Loucy (cell line): ENCODE measurements around the gene COL5A1.

ENCODE experiments used
- H2AFZ ChIP-seq: fragments of 200-600 bp; sonication (generic); 2 replicates; pipeline ENCODE4 v1.6.0; 2016; ENCODE audit warnings: antibody characterized with exemption, mild to moderate bottlenecking, low read length, moderate library complexity
- H3F3A ChIP-seq: fragments of 200-600 bp; 2 replicates; pipeline ENCODE4 v1.6.0; 2016; ENCODE audit warnings: antibody characterized with exemption, low read depth, mild to moderate bottlenecking
- H3K27me3 ChIP-seq: fragments of 200-600 bp; sonication (generic); 2 replicates; pipeline ENCODE4 v1.6.1; 2014; ENCODE audit warnings: low read length, mild to moderate bottlenecking; ENCODE audit not compliant: insufficient read depth, poor library complexity, severe bottlenecking
- H3K36me3 ChIP-seq: fragments of 200-600 bp; sonication (generic); 2 replicates; pipeline ENCODE4 v1.6.1; 2016; ENCODE audit warnings: low read length; ENCODE audit not compliant: insufficient read depth
- H3K4me1 ChIP-seq: fragments of 200-600 bp; sonication (generic); 2 replicates; pipeline ENCODE4 v1.5.1; 2014; ENCODE audit warnings: low read length, mild to moderate bottlenecking; ENCODE audit not compliant: insufficient read depth, poor library complexity, severe bottlenecking
- H3K4me2 ChIP-seq: fragments of 200-600 bp; sonication (generic); 2 replicates; pipeline ENCODE4 v1.6.0; 2014; ENCODE audit warnings: antibody characterized with exemption, low read length, low read depth, mild to moderate bottlenecking; ENCODE audit not compliant: poor library complexity, severe bottlenecking
- H3K4me3 ChIP-seq: fragments of 200-600 bp; sonication (generic); 2 replicates; pipeline ENCODE4 v1.5.1; 2014; ENCODE audit warnings: low read length, mild to moderate bottlenecking, mixed read lengths; ENCODE audit not compliant: poor library complexity, severe bottlenecking
- H3K79me2 ChIP-seq: fragments of 200-600 bp; sonication (generic); 2 replicates; pipeline ENCODE4 v1.6.1; 2014; ENCODE audit warnings: low read length; ENCODE audit not compliant: insufficient read depth
- H3K9ac ChIP-seq: fragments of 200-600 bp; sonication (generic); 2 replicates; pipeline ENCODE4 v1.6.0; 2014; ENCODE audit warnings: mild to moderate bottlenecking, low read depth, low read length, moderate library complexity; ENCODE audit not compliant: poor library complexity, severe bottlenecking
- H3K9me2 ChIP-seq: fragments of 200-600 bp; sonication (generic); replicated peaks from 2 replicates; pipeline ENCODE4 v1.6.1; 2016; ENCODE audit warnings: low read depth, low read length, mixed read lengths
- H3K9me3 ChIP-seq: fragments of 200-600 bp; sonication (generic); 2 replicates; pipeline ENCODE4 v1.6.1; 2014; ENCODE audit warnings: mild to moderate bottlenecking, antibody characterized with exemption, low read length, low read depth; ENCODE audit not compliant: insufficient read depth
- H4K20me1 ChIP-seq: fragments of 200-600 bp; sonication (generic); 2 replicates; pipeline ENCODE4 v1.6.0; 2014; ENCODE audit warnings: antibody characterized with exemption, low read length, mild to moderate bottlenecking; ENCODE audit not compliant: insufficient read depth, poor library complexity, severe bottlenecking
- CTCF ChIP-seq: fragments of 200-600 bp; sonication (generic); conservative IDR thresholded peaks from 2 replicates; pipeline ENCODE4 v1.5.1; 2014; ENCODE audit warnings: mild to moderate bottlenecking, antibody characterized with exemption, low read length
- EZH2phosphoT487 ChIP-seq: fragments of 200-600 bp; IDR thresholded peaks from 2 replicates; pipeline ENCODE4 v1.6.1; 2018; ENCODE audit warnings: antibody characterized with exemption, mild to moderate bottlenecking, moderate library complexity, borderline replicate concordance

The COL5A1 gene

GRCh38 chr9:134652291-134653225 is 11.0 kb downstream of the COL5A1 start:
- H4K20me1 ChIP-seq: no peaks in the 10 kb centered on the region
- no peak overlapping the region for H3K4me3 ChIP-seq
- H3K36me3 ChIP-seq: no peaks in the 10 kb centered on the region
- H3K4me1 ChIP-seq: peaks cover 7% of the 10 kb centered on the region
- no peak for TF ChIP-seq EZH2phosphoT487
- TF ChIP-seq CTCF: no peak
- H3F3A ChIP-seq: no peaks in the 10 kb centered on the region
- H3K27me3 ChIP-seq: no peaks in the 10 kb centered on the region
- no peak overlapping the region for H3K9ac ChIP-seq
- H3K9me2 ChIP-seq: no peaks in the 10 kb centered on the region
- H3K9me3 ChIP-seq: no peaks in the 10 kb centered on the region
- no peaks in the 10 kb centered on the region for H3K79me2 ChIP-seq
- no peak overlapping the region for H2AFZ ChIP-seq
- H3K4me2 ChIP-seq: no peak overlapping the region

DNA sequence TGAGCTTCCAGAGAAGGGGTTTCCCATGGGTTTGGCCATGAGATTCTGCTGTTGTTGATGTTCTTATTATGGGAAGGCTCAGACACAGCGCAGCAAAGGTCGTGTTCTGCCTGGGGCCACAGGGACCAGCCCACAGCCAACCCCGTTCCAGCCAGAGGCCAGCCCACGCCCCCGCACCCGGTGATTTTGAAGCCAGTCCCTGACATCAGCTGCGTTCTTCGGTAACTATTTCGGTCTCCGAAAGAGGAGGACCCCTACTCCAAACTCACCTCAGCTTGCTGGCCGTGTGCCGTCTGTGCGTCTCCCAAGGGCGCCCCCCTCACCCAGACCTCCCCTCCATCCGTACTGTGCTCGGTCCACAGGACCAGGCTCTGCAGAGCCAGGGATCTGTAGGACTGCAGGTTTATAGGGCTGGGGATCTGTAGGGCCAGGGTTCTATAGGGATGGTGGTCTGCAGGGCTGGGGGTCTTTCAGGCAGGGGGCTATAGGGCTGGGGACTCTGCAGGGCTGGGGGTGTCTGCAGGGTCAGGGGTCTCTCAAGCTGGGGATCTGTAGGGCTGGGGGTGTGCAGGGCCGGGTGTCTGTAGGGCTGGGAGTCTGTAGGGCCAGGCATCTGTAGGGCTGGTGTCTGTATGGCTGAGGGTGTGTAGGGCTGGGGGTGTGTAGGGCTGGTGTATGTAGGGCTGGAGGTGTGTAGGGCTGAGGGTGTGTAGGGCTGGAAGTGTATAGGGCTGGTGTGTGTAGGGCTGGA is 11.8 kb downstream of the COL5A1 start:
- Histone ChIP-seq H3K79me2 (no peaks in the 10 kb centered on the region), H4K20me1 (no peaks in the 10 kb centered on the region), H3K9me2 (no peaks in the 10 kb centered on the region), H3K4me2 (no peak overlapping the region), H3K36me3 (no peaks in the 10 kb centered on the region), H3K9ac (no peak overlapping the region), H3K27me3 (no peaks in the 10 kb centered on the region), H3K4me3 (no peak overlapping the region), H3K4me1 (peaks cover 6% of the 10 kb centered on the region), H3K9me3 (no peaks in the 10 kb centered on the region), H2AFZ (no peak overlapping the region), H3F3A (no peaks in the 10 kb centered on the region)
- TF ChIP-seq CTCF (no peak), EZH2phosphoT487 (no peak)

DNA sequence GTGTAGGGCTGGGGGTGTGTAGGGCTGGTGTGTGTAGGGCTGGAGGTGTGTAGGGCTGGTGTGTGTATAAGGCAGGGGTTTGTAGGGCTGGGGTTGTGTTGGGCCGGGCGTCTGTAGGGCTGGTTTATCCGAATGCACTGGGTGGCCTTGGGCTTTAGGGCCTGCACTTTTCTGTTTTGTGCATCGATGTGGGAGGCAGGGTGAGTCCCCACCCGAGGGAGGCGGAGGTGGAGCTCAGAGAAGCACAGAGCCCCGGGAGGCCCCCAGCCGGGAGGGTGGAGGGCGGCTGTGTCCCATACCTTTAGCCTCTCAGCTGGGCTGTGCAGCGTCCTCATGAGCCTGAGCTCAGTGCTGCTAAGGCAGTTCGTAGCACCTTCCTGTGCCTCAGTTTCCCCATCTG is 13.5 kb downstream of the COL5A1 start:
- Histone ChIP-seq H3K79me2 (no peaks in the 10 kb centered on the region), H3F3A (no peaks in the 10 kb centered on the region)

More for the DNA sequence above, 13.5 kb downstream of the COL5A1 start:
- no peaks in the 10 kb centered on the region for H3K27me3 ChIP-seq
- H3K9ac ChIP-seq: no peak overlapping the region
- no peak for TF ChIP-seq CTCF
- TF ChIP-seq EZH2phosphoT487: no peak
- H3K9me3 ChIP-seq: no peaks in the 10 kb centered on the region
- no peak overlapping the region for H3K4me2 ChIP-seq
- no peaks in the 10 kb centered on the region for H4K20me1 ChIP-seq
- no peak overlapping the region for H2AFZ ChIP-seq
- no peak overlapping the region for H3K4me3 ChIP-seq
- no peaks in the 10 kb centered on the region for H3K9me2 ChIP-seq
- no peaks in the 10 kb centered on the region for H3K36me3 ChIP-seq
- H3K4me1 ChIP-seq: no peaks in the 10 kb centered on the region
